NT2/D1 (cell line): Measurements from ENCODE around the gene DCLK2.

ENCODE experiments used
- YY1 ChIP-seq: IDR thresholded peaks from 2 replicates; pipeline ENCODE4 v1.6.1; 2011; ENCODE audit not compliant: insufficient read length, insufficient read depth
- ZNF274 ChIP-seq: IDR thresholded peaks from 2 replicates; pipeline ENCODE4 v1.6.1; 2011; ENCODE audit warnings: mild to moderate bottlenecking, low read depth, low read length

- TF ChIP-seq YY1 (no peak), ZNF274 (no peak)
Observed at GRCh38 chr4:150078041-150078578, at the start of gene DCLK2.
